Suprapubic skin (tissue), 4 donors: Measurements from ENCODE around the gene TMEM135. TPM values are rescaled to one million over a fixed set of nuclear protein-coding genes. Genes with fewer than 3 reads are reported as not detected.
"Not testable (repeated sequence)": the region's sequence is repeated elsewhere in the genome, so short reads cannot be mapped to it uniquely, and the experiment has no call there.

ENCODE experiments used
- DNase-seq, 2 donors: peaks; one replicate each; pipeline ENCODE4 v3.0.0-alpha.2; 2019; ENCODE audit warnings: low spot score in 2 of 2
- H3K27ac ChIP-seq: fragments of 200-600 bp; sonication (generic); one replicate; pipeline ENCODE4 v1.5.1; 2019
- H3K27me3 ChIP-seq: fragments of 200-600 bp; sonication (generic); one replicate; pipeline ENCODE4 v1.5.1; 2019
- H3K36me3 ChIP-seq: fragments of 200-600 bp; sonication (generic); one replicate; pipeline ENCODE4 v1.5.1; 2019
- H3K4me1 ChIP-seq: fragments of 200-600 bp; sonication (generic); one replicate; pipeline ENCODE4 v1.5.1; 2019
- H3K4me3 ChIP-seq: fragments of 200-600 bp; sonication (generic); one replicate; pipeline ENCODE4 v1.5.1; 2019; ENCODE audit warnings: mild to moderate bottlenecking
- H3K9me3 ChIP-seq: fragments of 200-600 bp; sonication (generic); one replicate; pipeline ENCODE4 v1.5.1; 2019
- EP300 ChIP-seq: sonication (generic); formaldehyde crosslinking; IDR thresholded peaks from one replicate; pipeline ENCODE4 v1.6.1; 2017; ENCODE audit warnings: antibody characterized with exemption
- POLR2A ChIP-seq, 2 donors: fragments of 450-650 bp; IDR thresholded peaks; one replicate each; pipeline ENCODE4 v1.6.1; 2017; ENCODE audit warnings: antibody characterized with exemption in 2 of 2, mild to moderate bottlenecking in 2 of 2, moderate library complexity in 2 of 2
- POLR2AphosphoS5 ChIP-seq, 3 donors: sonication (generic); formaldehyde crosslinking; IDR thresholded peaks; one replicate each; pipeline ENCODE4 v1.6.1; 2017; ENCODE audit warnings: antibody characterized with exemption in 3 of 3
- WGBS: methylation state at CpG from one replicate; pipeline ENCODE4 v1.1.5; 2018; 5-methylcytosine and 5-hydroxymethylcytosine counted together
- total RNA-seq, 4 donors: library from RNA; depleted of rRNA; stranded (reverse); fragments of >200 nt; gene quantifications; one replicate each; pipeline ENCODE4 v1.1.0, GENCODE V29; 2016
- TF ChIP-seq, protein P1 (sequence below), 2 donors: fragments of 200-600 bp in 1 of 2; fragments of 450-650 bp in 1 of 2; sonication (generic) in 1 of 2; IDR thresholded peaks; one replicate each; pipeline ENCODE4 v1.5.1; 2016 to 2019; ENCODE audit warnings: antibody characterized with exemption in 2 of 2, mild to moderate bottlenecking in 1 of 2, moderate library complexity in 1 of 2

Gene TMEM135
- total RNA-seq, 4 donors from 2014 or later: 5.8 to 22.3 (median 11.0) TPM

GRCh38 chr11:87156970-87157369 lies 119.2 kb downstream of the TMEM135 start:
- no peak for DNase-seq
- TF ChIP-seq POLR2A (IDR thresholded peaks at IDR 0.05) (no peak), EP300 (no peak), POLR2AphosphoS5 (IDR thresholded peaks at IDR 0.05) (no peak)
- TF ChIP-seq, protein P1, sequence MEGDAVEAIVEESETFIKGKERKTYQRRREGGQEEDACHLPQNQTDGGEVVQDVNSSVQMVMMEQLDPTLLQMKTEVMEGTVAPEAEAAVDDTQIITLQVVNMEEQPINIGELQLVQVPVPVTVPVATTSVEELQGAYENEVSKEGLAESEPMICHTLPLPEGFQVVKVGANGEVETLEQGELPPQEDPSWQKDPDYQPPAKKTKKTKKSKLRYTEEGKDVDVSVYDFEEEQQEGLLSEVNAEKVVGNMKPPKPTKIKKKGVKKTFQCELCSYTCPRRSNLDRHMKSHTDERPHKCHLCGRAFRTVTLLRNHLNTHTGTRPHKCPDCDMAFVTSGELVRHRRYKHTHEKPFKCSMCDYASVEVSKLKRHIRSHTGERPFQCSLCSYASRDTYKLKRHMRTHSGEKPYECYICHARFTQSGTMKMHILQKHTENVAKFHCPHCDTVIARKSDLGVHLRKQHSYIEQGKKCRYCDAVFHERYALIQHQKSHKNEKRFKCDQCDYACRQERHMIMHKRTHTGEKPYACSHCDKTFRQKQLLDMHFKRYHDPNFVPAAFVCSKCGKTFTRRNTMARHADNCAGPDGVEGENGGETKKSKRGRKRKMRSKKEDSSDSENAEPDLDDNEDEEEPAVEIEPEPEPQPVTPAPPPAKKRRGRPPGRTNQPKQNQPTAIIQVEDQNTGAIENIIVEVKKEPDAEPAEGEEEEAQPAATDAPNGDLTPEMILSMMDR (IDR thresholded peaks at IDR 0.05): no peak

DNA sequence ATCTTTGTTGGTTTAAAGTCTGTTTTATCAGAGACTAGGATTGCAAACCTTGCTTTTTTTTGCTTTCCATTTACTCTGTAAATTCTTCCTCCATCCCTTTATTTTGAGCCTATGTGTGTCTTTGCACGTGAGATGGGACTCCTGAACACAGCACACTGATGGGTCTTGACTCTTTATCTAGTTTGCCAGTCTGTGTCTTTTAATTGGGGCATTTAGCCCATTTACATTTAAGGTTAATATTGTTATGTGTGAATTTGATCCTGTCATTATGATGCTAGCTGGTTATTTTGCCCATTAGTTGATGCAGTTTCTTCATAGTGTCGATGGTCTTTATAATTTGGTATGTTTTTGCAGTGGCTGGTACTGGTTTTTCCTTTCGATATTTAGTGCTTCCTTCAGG lies 131.3 kb downstream of the TMEM135 start:
- not testable (repeated sequence) for H3K4me3 ChIP-seq, H3K27me3 ChIP-seq, DNase-seq, H3K36me3 ChIP-seq, H3K9me3 ChIP-seq, H3K27ac ChIP-seq
- WGBS: 98% methylated on average over 3 of the region's 3 CpGs
- peaks cover 12% of the 10 kb centered on the region for H3K4me1 ChIP-seq

More at GRCh38 chr11:87156970-87157369, 119.2 kb downstream of the TMEM135 start:
- Histone ChIP-seq H3K4me3 (no peak overlapping the region), H3K27ac (no peak overlapping the region), H3K4me1 (no peaks in the 10 kb centered on the region), H3K36me3 (no peaks in the 10 kb centered on the region), H3K27me3 (no peaks in the 10 kb centered on the region), H3K9me3 (no peaks in the 10 kb centered on the region)
- WGBS: 95% methylated on average over 2 of the region's 2 CpGs

- no peaks in the 10 kb centered on the region for H3K36me3 ChIP-seq
- 31% methylated on average over 3 of the region's 3 CpGs for WGBS
- no peak for DNase-seq
- H3K27ac ChIP-seq: no peak overlapping the region
- no peaks in the 10 kb centered on the region for H3K27me3 ChIP-seq
- TF ChIP-seq, protein P1 (IDR thresholded peaks at IDR 0.05): no peak
- TF ChIP-seq POLR2A (IDR thresholded peaks at IDR 0.05) (no peak), EP300 (no peak), POLR2AphosphoS5 (IDR thresholded peaks at IDR 0.05) (no peak)
- no peaks in the 10 kb centered on the region for H3K9me3 ChIP-seq
- H3K4me1 ChIP-seq: peaks cover 16% of the 10 kb centered on the region
- H3K4me3 ChIP-seq: no peak overlapping the region
These were observed 135.7 kb downstream of the TMEM135 start for GRCh38 chr11:87173185-87174039.

DNA sequence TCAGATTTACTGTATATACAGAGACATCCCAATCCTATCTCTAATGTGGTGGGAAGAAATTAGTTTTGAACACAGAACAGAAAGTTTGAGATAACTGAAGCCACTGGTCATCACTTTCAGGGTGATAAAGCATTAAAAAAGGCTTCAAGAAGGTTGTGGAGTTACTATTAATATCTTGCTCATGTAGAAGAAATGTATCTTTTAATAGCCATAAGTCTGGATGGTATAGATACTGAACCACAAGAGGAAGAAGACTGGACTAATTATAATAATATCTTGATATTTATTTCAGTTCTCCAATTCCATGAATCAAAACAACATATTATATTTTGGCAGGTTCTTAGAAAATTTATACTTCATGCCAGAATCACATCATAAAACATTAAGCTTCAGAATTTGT lies 137.1 kb downstream of the TMEM135 start:
- TF ChIP-seq POLR2A (IDR thresholded peaks at IDR 0.05) (no peak), POLR2AphosphoS5 (IDR thresholded peaks at IDR 0.05) (no peak), EP300 (no peak)
- TF ChIP-seq, protein P1 (IDR thresholded peaks at IDR 0.05): no peak
- H3K4me1 ChIP-seq: peaks cover 16% of the 10 kb centered on the region
- DNase-seq: no peak
- H3K4me3 ChIP-seq: no peak overlapping the region
- no peaks in the 10 kb centered on the region for H3K9me3 ChIP-seq
- no peaks in the 10 kb centered on the region for H3K27me3 ChIP-seq
- no peaks in the 10 kb centered on the region for H3K36me3 ChIP-seq
- no peak overlapping the region for H3K27ac ChIP-seq

DNA sequence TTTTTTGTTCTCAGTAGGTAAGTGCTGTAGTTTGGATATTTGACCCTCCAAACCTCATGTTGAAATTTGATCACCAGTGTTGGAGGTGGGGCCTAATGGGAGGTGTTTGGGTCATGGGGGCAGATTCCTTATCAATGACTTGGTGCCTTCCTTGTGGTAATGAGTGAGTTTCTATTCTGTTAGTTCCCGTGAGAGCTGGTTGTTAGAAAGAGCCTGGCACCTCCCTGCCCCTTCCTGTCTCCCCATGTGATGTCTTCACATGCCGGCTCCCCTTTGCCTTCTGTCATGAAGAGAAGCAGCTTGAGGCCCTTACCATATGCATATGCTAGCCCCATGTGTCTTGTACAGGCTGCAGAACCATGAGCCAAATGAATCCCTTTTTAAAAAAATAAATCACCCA lies 138.3 kb downstream of the TMEM135 start:
- no peaks in the 10 kb centered on the region for H3K27me3 ChIP-seq
- 90% methylated on average over 2 of the region's 2 CpGs for WGBS
- H3K4me1 ChIP-seq: peaks cover 16% of the 10 kb centered on the region
- TF ChIP-seq EP300: no peak
- H3K9me3 ChIP-seq: no peaks in the 10 kb centered on the region
- no peak overlapping the region for H3K4me3 ChIP-seq
- H3K27ac ChIP-seq: no peak overlapping the region
- no peaks in the 10 kb centered on the region for H3K36me3 ChIP-seq
- DNase-seq: no peak

GRCh38 chr11:87179621-87180020 lies 141.9 kb downstream of the TMEM135 start:
- Histone ChIP-seq H3K36me3 (no peaks in the 10 kb centered on the region), H3K27me3 (no peaks in the 10 kb centered on the region), H3K9me3 (no peaks in the 10 kb centered on the region), H3K4me3 (no peak overlapping the region), H3K27ac (no peak overlapping the region), H3K4me1 (no peaks in the 10 kb centered on the region)
- TF ChIP-seq POLR2AphosphoS5 (IDR thresholded peaks at IDR 0.05): no peak
- TF ChIP-seq, protein P1 (IDR thresholded peaks at IDR 0.05): no peak
- no peak for TF ChIP-seq EP300
- TF ChIP-seq POLR2A (IDR thresholded peaks at IDR 0.05): no peak
- no peak for DNase-seq
- WGBS: 85% methylated on average over 1 of the region's 1 CpG
